Astrocyte (in vitro differentiated cells and primary cell): ENCODE results near the gene EGFL6. TPM values are rescaled to one million over a fixed set of nuclear protein-coding genes. Genes with fewer than 3 reads are reported as not detected.

Experiments used
- DNase-seq: peaks from one replicate; pipeline ENCODE4 v3.0.0-alpha.2; 2010; ENCODE audit warnings: low read depth
- FAIRE-seq: peaks from 2 replicates; lab custom pipeline; 2011; peaks lifted over from hg19 to GRCh38; lab: Jason Lieb, UNC
- H2AFZ ChIP-seq: 2 replicates; pipeline ENCODE4 v1.6.0; 2012; ENCODE audit warnings: low read depth, low read length, inconsistent platforms
- H3K27ac ChIP-seq: 2 replicates; pipeline ENCODE4 v1.5.1; 2011; ENCODE audit warnings: low read depth, low read length, inconsistent platforms
- H3K27me3 ChIP-seq: 2 replicates; pipeline ENCODE4 v1.6.0; 2011; ENCODE audit warnings: low read length, inconsistent platforms; ENCODE audit not compliant: insufficient read depth
- H3K36me3 ChIP-seq: 2 replicates; pipeline ENCODE4 v1.5.1; 2011; ENCODE audit warnings: low read length, inconsistent platforms; ENCODE audit not compliant: insufficient read depth
- H3K4me1 ChIP-seq: 2 replicates; pipeline ENCODE4 v1.5.1; 2011; ENCODE audit warnings: low read length, inconsistent platforms; ENCODE audit not compliant: insufficient read depth
- H3K4me2 ChIP-seq: 2 replicates; pipeline ENCODE4 v1.6.0; 2012; ENCODE audit warnings: low read length, inconsistent platforms
- H3K4me3 ChIP-seq: 2 replicates; pipeline ENCODE4 v1.5.1; 2011; ENCODE audit warnings: low read depth, mild to moderate bottlenecking, low read length, inconsistent platforms; ENCODE audit not compliant: insufficient read depth
- H3K79me2 ChIP-seq: 2 replicates; pipeline ENCODE4 v1.6.0; 2012; ENCODE audit warnings: mild to moderate bottlenecking, low read length, inconsistent platforms; ENCODE audit not compliant: insufficient read depth
- H3K9ac ChIP-seq: 2 replicates; pipeline ENCODE4 v1.6.0; 2012; ENCODE audit warnings: mild to moderate bottlenecking, low read length, inconsistent platforms
- H3K9me3 ChIP-seq: 2 replicates; pipeline ENCODE4 v1.5.1; 2012; ENCODE audit warnings: low read depth, mild to moderate bottlenecking, low read length, inconsistent platforms; ENCODE audit not compliant: insufficient read depth
- H4K20me1 ChIP-seq: 2 replicates; pipeline ENCODE4 v1.6.0; 2012; ENCODE audit warnings: low read length, inconsistent platforms; ENCODE audit not compliant: insufficient read depth
- H3K27ac Mint-ChIP-seq: one replicate; pipeline ENCODE4 v1.8.0; 2021; ENCODE audit warnings: mild to moderate bottlenecking, mixed read lengths; ENCODE audit not compliant: unreplicated experiment
- H3K27me3 Mint-ChIP-seq: one replicate; pipeline ENCODE4 v1.8.0; 2021; ENCODE audit warnings: low read depth, mixed read lengths; ENCODE audit not compliant: unreplicated experiment
- H3K36me3 Mint-ChIP-seq: one replicate; pipeline ENCODE4 v1.8.0; 2021; ENCODE audit warnings: low read depth, mixed read lengths; ENCODE audit not compliant: unreplicated experiment
- H3K4me1 Mint-ChIP-seq: one replicate; pipeline ENCODE4 v1.8.0; 2021; ENCODE audit warnings: low read depth, mixed read lengths; ENCODE audit not compliant: unreplicated experiment
- H3K4me3 Mint-ChIP-seq: one replicate; pipeline ENCODE4 v1.8.0; 2021; ENCODE audit warnings: mild to moderate bottlenecking, moderate library complexity, mixed read lengths; ENCODE audit not compliant: unreplicated experiment
- H3K9me3 Mint-ChIP-seq: one replicate; pipeline ENCODE4 v1.8.0; 2021; ENCODE audit warnings: mild to moderate bottlenecking, mixed read lengths; ENCODE audit not compliant: unreplicated experiment
- EZH2 ChIP-seq: IDR thresholded peaks from 2 replicates; pipeline ENCODE4 v1.6.1; 2012; ENCODE audit warnings: mild to moderate bottlenecking, low read length, inconsistent platforms; ENCODE audit not compliant: insufficient read depth
- total RNA-seq: library from RNA; stranded (reverse); gene quantifications from 2 replicates; pipeline ENCODE4 v1.2.1, GENCODE V29; 2021
- TF ChIP-seq, protein P1 (sequence below): IDR thresholded peaks from 2 replicates; pipeline ENCODE4 v1.5.1; 2011; ENCODE audit warnings: low read depth, mild to moderate bottlenecking, inconsistent platforms, low read length, moderate library complexity; ENCODE audit not compliant: insufficient read depth

Gene EGFL6
- total RNA-seq, 1 donor from 2014 or later = 0.18 TPM

DNA sequence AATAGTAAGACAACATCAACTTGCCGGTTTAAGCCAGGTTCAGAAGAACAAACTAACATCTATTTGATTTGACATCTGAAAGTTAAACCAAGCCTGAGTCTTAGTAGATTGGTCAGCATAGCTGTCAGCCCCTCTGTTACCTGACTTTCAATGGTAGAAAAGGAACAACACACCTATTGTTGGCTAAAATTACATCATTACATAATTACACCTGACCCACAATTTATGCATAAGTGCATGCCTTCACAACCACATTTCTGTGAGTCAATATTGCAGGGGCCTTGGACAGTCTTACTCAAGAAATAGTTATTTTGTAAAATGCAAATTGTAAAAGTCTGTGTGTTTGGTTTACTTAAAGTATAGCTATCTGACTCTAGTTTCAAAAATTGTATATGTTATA lies 36.2 kb downstream of the EGFL6 start:
- Histone ChIP-seq H2AFZ (no peak overlapping the region), H3K79me2 (no peaks in the 10 kb centered on the region), H3K4me2 (no peak overlapping the region), H3K27me3 (no peaks in the 10 kb centered on the region), H3K4me3 (no peak overlapping the region), H3K9me3 (no peaks in the 10 kb centered on the region), H3K36me3 (no peaks in the 10 kb centered on the region), H3K27ac (no peak overlapping the region), H3K9ac (no peak overlapping the region), H4K20me1 (no peaks in the 10 kb centered on the region), H3K4me1 (no peaks in the 10 kb centered on the region)
- DNase-seq (no peak), FAIRE-seq (no peak)
- Mint-ChIP-seq H3K27me3 (peaks cover 2% of the 10 kb centered on the region), H3K4me1 (no peaks in the 10 kb centered on the region), H3K27ac (no peak overlapping the region), H3K9me3 (no peaks in the 10 kb centered on the region), H3K36me3 (no peaks in the 10 kb centered on the region), H3K4me3 (no peak overlapping the region)
- TF ChIP-seq EZH2 = no peak
- TF ChIP-seq, protein P1, sequence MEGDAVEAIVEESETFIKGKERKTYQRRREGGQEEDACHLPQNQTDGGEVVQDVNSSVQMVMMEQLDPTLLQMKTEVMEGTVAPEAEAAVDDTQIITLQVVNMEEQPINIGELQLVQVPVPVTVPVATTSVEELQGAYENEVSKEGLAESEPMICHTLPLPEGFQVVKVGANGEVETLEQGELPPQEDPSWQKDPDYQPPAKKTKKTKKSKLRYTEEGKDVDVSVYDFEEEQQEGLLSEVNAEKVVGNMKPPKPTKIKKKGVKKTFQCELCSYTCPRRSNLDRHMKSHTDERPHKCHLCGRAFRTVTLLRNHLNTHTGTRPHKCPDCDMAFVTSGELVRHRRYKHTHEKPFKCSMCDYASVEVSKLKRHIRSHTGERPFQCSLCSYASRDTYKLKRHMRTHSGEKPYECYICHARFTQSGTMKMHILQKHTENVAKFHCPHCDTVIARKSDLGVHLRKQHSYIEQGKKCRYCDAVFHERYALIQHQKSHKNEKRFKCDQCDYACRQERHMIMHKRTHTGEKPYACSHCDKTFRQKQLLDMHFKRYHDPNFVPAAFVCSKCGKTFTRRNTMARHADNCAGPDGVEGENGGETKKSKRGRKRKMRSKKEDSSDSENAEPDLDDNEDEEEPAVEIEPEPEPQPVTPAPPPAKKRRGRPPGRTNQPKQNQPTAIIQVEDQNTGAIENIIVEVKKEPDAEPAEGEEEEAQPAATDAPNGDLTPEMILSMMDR = no peak

DNA sequence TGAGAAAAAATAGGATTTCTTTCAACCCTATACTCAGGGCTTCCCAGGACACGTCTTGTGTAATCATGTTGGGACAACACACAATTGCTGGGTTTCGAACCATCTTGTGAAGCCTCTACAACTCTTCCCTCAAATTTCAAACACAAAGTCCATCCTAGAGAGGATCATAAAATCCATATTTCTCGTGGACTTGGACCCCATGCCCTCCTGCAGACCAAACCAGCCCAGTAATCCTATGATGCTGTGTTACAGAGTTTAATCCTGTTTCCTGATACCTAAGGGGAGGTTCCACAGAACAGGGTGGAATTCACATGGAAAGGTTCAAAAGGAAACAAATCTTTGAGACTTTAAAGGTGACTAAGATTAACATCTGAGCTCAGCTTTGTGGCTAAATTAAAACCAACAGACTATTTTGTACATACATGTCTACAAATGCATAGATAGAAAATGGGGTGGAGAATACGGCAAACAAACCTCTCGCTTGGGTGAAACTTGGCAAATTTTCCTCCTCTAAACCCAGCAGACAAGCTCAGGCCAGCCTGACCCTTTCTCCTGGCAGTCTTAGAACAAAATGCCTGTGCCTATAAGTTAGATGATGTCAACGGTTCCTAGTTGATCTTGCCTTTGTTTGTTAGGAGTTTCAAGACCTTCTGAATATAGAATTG lies 38.1 kb downstream of the EGFL6 start:
- Mint-ChIP-seq H3K36me3 (no peaks in the 10 kb centered on the region), H3K27ac (no peak overlapping the region), H3K9me3 (no peaks in the 10 kb centered on the region), H3K4me1 (no peaks in the 10 kb centered on the region), H3K4me3 (no peak overlapping the region), H3K27me3 (peaks cover 2% of the 10 kb centered on the region)
- Histone ChIP-seq H3K27ac (no peak overlapping the region), H3K9me3 (no peaks in the 10 kb centered on the region), H3K79me2 (no peaks in the 10 kb centered on the region), H3K4me1 (no peaks in the 10 kb centered on the region), H3K4me3 (no peak overlapping the region), H3K9ac (no peak overlapping the region), H3K36me3 (no peaks in the 10 kb centered on the region), H4K20me1 (no peaks in the 10 kb centered on the region), H2AFZ (no peak overlapping the region), H3K27me3 (no peaks in the 10 kb centered on the region), H3K4me2 (no peak overlapping the region)
- DNase-seq (no peak), FAIRE-seq (peak; percentile 9)
- TF ChIP-seq, protein P1 = no peak
- no peak for TF ChIP-seq EZH2

DNA sequence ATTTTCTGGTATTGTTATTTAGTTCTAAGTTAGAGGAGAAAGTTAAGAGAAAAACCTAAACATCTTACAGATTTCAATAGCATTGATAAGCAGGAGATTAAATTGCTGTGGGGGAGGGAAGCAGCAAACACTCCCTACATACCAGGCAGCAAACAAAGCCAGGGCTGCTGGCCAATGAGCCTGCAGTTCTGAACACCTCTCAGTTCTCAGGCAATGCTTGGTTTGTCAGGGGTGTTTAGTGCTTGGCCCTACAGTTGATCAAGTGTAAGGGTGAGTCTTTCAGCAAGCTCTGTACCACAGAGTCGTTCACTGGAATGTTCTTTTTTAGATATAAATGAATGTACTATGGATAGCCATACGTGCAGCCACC lies 38.6 kb downstream of the EGFL6 start:
- Histone ChIP-seq H3K4me1 (no peaks in the 10 kb centered on the region), H3K27ac (no peak overlapping the region), H3K79me2 (no peaks in the 10 kb centered on the region), H3K4me3 (no peak overlapping the region), H3K9me3 (no peaks in the 10 kb centered on the region), H3K36me3 (no peaks in the 10 kb centered on the region), H3K4me2 (no peak overlapping the region), H3K9ac (no peak overlapping the region), H3K27me3 (no peaks in the 10 kb centered on the region), H4K20me1 (no peaks in the 10 kb centered on the region), H2AFZ (no peak overlapping the region)
- H3K4me1 Mint-ChIP-seq = no peaks in the 10 kb centered on the region
- H3K27me3 Mint-ChIP-seq = peaks cover 2% of the 10 kb centered on the region
- no peak overlapping the region for H3K4me3 Mint-ChIP-seq
- DNase-seq (no peak), FAIRE-seq (peak; percentile 88)
- H3K36me3 Mint-ChIP-seq = no peaks in the 10 kb centered on the region
- no peak overlapping the region for H3K27ac Mint-ChIP-seq
- no peaks in the 10 kb centered on the region for H3K9me3 Mint-ChIP-seq
- TF ChIP-seq, protein P1 = no peak
- TF ChIP-seq EZH2 = no peak
